Vagina (tissue), 2 donors: Measurements from ENCODE around the gene PAIP2B. TPM values are rescaled to one million over a fixed set of nuclear protein-coding genes. Genes with fewer than 3 reads are reported as not detected.
A peak's percentile ranks its signal among the peaks of the same experiment; 100 is the strongest.
"Not testable (repeated sequence)": the region's sequence is repeated elsewhere in the genome, so short reads cannot be mapped to it uniquely, and the experiment has no call there.

Experiments used
- DNase-seq, 2 donors: peaks; one replicate each; pipeline ENCODE4 v3.0.0-alpha.2; 2017; ENCODE audit errors: extremely low spot score in 2 of 2
- H3K27ac ChIP-seq: fragments of 200-600 bp; sonication (generic); one replicate; pipeline ENCODE4 v1.5.1; 2019
- H3K27me3 ChIP-seq: fragments of 200-600 bp; sonication (generic); one replicate; pipeline ENCODE4 v1.5.1; 2019
- H3K36me3 ChIP-seq, 2 donors: fragments of 200-600 bp; sonication (generic); one replicate each; pipeline ENCODE4 v1.5.1; 2017 to 2019
- H3K4me1 ChIP-seq: fragments of 200-600 bp; sonication (generic); one replicate; pipeline ENCODE4 v1.5.1; 2019
- H3K4me3 ChIP-seq, 2 donors: fragments of 200-600 bp; sonication (generic); 1 replicate in 1 of 2; 2 replicates in 1 of 2; pipeline ENCODE4 v1.5.1; 2016 to 2019
- H3K9me3 ChIP-seq: fragments of 200-600 bp; sonication (generic); one replicate; pipeline ENCODE4 v1.5.1; 2019
- POLR2A ChIP-seq, 2 donors: fragments of 450-650 bp; IDR thresholded peaks; one replicate each; pipeline ENCODE4 v1.6.1; 2017; ENCODE audit warnings: antibody characterized with exemption in 2 of 2, mild to moderate bottlenecking in 2 of 2, moderate library complexity in 2 of 2
- POLR2AphosphoS5 ChIP-seq, 2 donors: sonication (generic); formaldehyde crosslinking; IDR thresholded peaks; one replicate each; pipeline ENCODE4 v1.9.0; 2017; ENCODE audit warnings: antibody characterized with exemption in 2 of 2, mild to moderate bottlenecking in 2 of 2, low read depth in 1 of 2; ENCODE audit not compliant: insufficient read depth in 1 of 2
- intact Hi-C: fragments of 100-400 bp; cut with DNase I; formaldehyde crosslinking; loops from one replicate; pipeline ENCODE4 v1.15.1; 2023
- total RNA-seq: library from RNA; depleted of rRNA; stranded (reverse); fragments of >200 nt; gene quantifications from one replicate; pipeline ENCODE4 v1.2.3, GENCODE V29; 2016
- TF ChIP-seq, protein P1 (sequence below), 3 experiments: fragments of 450-650 bp in 2 of 3; fragments of 200-600 bp in 1 of 3; sonication (generic) in 1 of 3; IDR thresholded peaks; one replicate each; pipeline ENCODE4 v1.5.1; 2017 to 2019; ENCODE audit warnings: antibody characterized with exemption in 3 of 3, mild to moderate bottlenecking in 2 of 3, moderate library complexity in 2 of 3

PAIP2B gene
- total RNA-seq, 1 donor from 2014 or later, result 7.6 TPM

GRCh38 chr2:71235930-71236587 is 9.2 kb upstream of the PAIP2B start:
- H3K9me3 ChIP-seq, result no peaks in the 10 kb centered on the region

GRCh38 chr2:71233072-71233471 is 6.2 kb upstream of the PAIP2B start:
- H3K36me3 ChIP-seq, H3K4me3 ChIP-seq, intact Hi-C loops, H3K4me1 ChIP-seq, H3K27me3 ChIP-seq, H3K27ac ChIP-seq, H3K9me3 ChIP-seq, DNase-seq: not testable (repeated sequence)

More at GRCh38 chr2:71235930-71236587, 9.2 kb upstream of the PAIP2B start:
- DNase-seq, result no peak
- no peak overlapping the region for H3K27ac ChIP-seq
- H3K27me3 ChIP-seq, result no peaks in the 10 kb centered on the region
- H3K36me3 ChIP-seq, result no peaks in the 10 kb centered on the region
- intact Hi-C loops, result no loop called here
- TF ChIP-seq, protein P1, sequence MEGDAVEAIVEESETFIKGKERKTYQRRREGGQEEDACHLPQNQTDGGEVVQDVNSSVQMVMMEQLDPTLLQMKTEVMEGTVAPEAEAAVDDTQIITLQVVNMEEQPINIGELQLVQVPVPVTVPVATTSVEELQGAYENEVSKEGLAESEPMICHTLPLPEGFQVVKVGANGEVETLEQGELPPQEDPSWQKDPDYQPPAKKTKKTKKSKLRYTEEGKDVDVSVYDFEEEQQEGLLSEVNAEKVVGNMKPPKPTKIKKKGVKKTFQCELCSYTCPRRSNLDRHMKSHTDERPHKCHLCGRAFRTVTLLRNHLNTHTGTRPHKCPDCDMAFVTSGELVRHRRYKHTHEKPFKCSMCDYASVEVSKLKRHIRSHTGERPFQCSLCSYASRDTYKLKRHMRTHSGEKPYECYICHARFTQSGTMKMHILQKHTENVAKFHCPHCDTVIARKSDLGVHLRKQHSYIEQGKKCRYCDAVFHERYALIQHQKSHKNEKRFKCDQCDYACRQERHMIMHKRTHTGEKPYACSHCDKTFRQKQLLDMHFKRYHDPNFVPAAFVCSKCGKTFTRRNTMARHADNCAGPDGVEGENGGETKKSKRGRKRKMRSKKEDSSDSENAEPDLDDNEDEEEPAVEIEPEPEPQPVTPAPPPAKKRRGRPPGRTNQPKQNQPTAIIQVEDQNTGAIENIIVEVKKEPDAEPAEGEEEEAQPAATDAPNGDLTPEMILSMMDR (IDR thresholded peaks at IDR 0.05), result no peak
- no peak for TF ChIP-seq POLR2AphosphoS5 (IDR thresholded peaks at IDR 0.05; ENCODE audit: insufficient read depth in 1 of 2, low read depth in 1 of 2)
- no peak for TF ChIP-seq POLR2A (IDR thresholded peaks at IDR 0.05)
- H3K4me3 ChIP-seq, result no peak overlapping the region
- H3K4me1 ChIP-seq, result peaks cover 7% of the 10 kb centered on the region

DNA sequence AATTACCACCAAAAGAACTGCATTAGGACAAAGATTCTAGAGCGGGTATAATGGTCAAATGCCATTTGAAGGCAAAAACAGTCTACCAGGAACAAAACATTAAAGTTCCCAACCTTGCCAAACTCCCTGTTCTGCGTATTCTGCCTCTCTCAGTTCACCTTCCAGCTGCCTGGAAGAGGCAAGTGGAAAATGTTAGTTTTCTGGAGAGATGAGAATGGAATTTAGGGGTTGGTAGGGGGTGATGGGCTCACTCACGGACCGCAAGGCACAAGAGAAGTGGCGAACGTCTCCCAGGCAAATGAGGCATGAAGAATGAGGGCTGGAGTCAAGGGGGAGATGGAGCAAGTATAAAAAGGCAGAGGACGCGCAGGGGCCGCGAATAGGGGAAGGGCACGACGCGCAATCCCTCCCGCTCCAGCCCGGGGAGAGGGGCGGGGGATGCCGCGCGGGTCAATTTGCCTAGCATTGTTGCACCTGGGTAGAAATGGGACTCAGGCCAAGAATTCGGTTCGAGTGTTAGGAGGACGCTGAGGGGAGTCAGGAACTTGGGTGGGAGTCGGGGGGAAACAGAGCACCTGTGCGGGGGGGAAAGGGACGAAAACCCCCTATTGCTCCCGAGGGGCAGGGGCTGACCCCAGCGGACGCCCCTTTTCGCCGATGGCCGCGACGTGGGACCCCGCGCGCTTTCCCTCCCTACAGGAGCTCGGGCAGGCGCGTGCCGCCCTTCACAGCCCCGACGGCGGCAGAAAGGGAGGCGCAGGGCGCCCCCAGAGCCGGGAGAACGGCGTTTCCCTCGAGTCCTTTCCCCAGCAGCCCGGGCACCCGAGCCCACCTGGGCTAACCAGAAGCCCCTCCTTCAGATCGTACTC is 573 bp downstream of the PAIP2B start:
- Histone ChIP-seq H3K36me3 (no peaks in the 10 kb centered on the region), H3K27me3 (no peaks in the 10 kb centered on the region), H3K27ac (peak overlapping the region; percentile 83), H3K9me3 (no peaks in the 10 kb centered on the region), H3K4me3 (peak overlapping the region; percentile 77 to 83), H3K4me1 (peaks cover 13% of the 10 kb centered on the region)
- no peak for TF ChIP-seq POLR2AphosphoS5 (IDR thresholded peaks at IDR 0.05; ENCODE audit: insufficient read depth in 1 of 2, low read depth in 1 of 2)
- TF ChIP-seq, protein P1 (IDR thresholded peaks at IDR 0.05), result no peak
- TF ChIP-seq POLR2A (IDR thresholded peaks at IDR 0.05), result no peak
- DNase-seq, result peak in 1 of 2 donors; percentile 87
- intact Hi-C loops, result no loop called here

- TF ChIP-seq, protein P1 (IDR thresholded peaks at IDR 0.05), result no peak
- no peak for TF ChIP-seq POLR2AphosphoS5 (IDR thresholded peaks at IDR 0.05; ENCODE audit: insufficient read depth in 1 of 2, low read depth in 1 of 2)
- TF ChIP-seq POLR2A (IDR thresholded peaks at IDR 0.05), result no peak
- H3K4me3 ChIP-seq, result no peak overlapping the region
- no peak for DNase-seq
- H3K27me3 ChIP-seq, result no peaks in the 10 kb centered on the region
- no peaks in the 10 kb centered on the region for H3K36me3 ChIP-seq
- H3K9me3 ChIP-seq, result no peaks in the 10 kb centered on the region
- intact Hi-C loops, result no loop called here
- H3K27ac ChIP-seq, result no peak overlapping the region
- peaks cover 13% of the 10 kb centered on the region for H3K4me1 ChIP-seq
Observed at GRCh38 chr2:71224935-71225334, 2.0 kb downstream of the PAIP2B start.

DNA sequence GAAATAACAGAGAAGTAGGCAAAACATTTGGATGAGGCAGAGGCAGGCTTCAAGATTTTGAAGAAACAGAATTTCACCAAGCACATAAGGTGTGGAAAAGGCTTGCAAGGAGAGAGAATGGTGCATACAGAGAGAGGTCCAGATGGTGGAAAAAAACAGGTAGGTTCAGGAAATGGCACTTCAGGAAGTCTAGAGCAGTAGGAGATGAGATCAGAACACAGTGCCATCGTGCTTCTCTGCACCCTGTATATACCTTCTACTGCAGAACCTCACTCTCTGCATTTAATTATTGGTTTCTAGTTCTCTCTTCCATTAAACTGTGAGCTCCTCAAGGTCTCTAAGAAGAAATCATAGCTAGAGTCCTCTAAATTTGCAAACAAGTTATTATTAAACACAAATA is 2.4 kb downstream of the PAIP2B start:
- H3K4me1 ChIP-seq, result peaks cover 13% of the 10 kb centered on the region
- no peak overlapping the region for H3K4me3 ChIP-seq
- intact Hi-C loops, result no loop called here
- DNase-seq, result no peak
- H3K27me3 ChIP-seq, result no peaks in the 10 kb centered on the region
- H3K27ac ChIP-seq, result no peak overlapping the region
- H3K9me3 ChIP-seq, result no peaks in the 10 kb centered on the region
- no peaks in the 10 kb centered on the region for H3K36me3 ChIP-seq
- TF ChIP-seq POLR2A (IDR thresholded peaks at IDR 0.05) (no peak), POLR2AphosphoS5 (IDR thresholded peaks at IDR 0.05; ENCODE audit: insufficient read depth in 1 of 2, low read depth in 1 of 2) (no peak)
- TF ChIP-seq, protein P1 (IDR thresholded peaks at IDR 0.05), result no peak
